SK-N-SH (cell line): ENCODE results near the gene JAKMIP1. TPM values are rescaled to one million over a fixed set of nuclear protein-coding genes. Genes with fewer than 3 reads are reported as not detected.

Source experiments
- CTCF ChIA-PET: fragments of 300-600, 350-600 bp; formaldehyde crosslinking; extraction: SDS; loops from one replicate; lab custom pipeline; 2021; lab: Yijun Ruan, JAX
- POLR2A ChIA-PET: fragments of 350-600 bp; sonication (Branson Sonifier 250); formaldehyde crosslinking; extraction: SDS; loops from one replicate; lab custom pipeline; 2020; ENCODE audit warnings: antibody characterized with exemption, inconsistent platforms; lab: Yijun Ruan, JAX
- DNase-seq: peaks from one replicate; pipeline ENCODE4 v3.0.0; 2012
- H2AFZ ChIP-seq: fragments of 200-600 bp; sonication (generic); 2 replicates; pipeline ENCODE4 v1.8.1; 2016; ENCODE audit warnings: antibody characterized with exemption, mild to moderate bottlenecking, low read depth
- H3F3A ChIP-seq: fragments of 200-600 bp; sonication (generic); replicated peaks from 2 replicates; pipeline ENCODE3; 2016; ENCODE audit warnings: antibody characterized with exemption, mild to moderate bottlenecking; ENCODE audit not compliant: insufficient read depth
- H3K27ac ChIP-seq, 2 experiments: fragments of 200-500 bp in 1 of 2; fragments of 200-600 bp in 1 of 2; sonication (Bioruptor generic) in 1 of 2; sonication (generic), shearing (Covaris generic) in 1 of 2; 2 replicates each; pipeline versions ENCODE4 v1.5.1 to v1.6.1; 2014 to 2016; ENCODE audit warnings: low read depth in 2 of 2, inconsistent platforms in 1 of 2, low read length in 1 of 2, mild to moderate bottlenecking in 1 of 2, mixed read lengths in 1 of 2
- H3K27me3 ChIP-seq: fragments of 200-600 bp; sonication (generic), shearing (Covaris generic); 2 replicates; pipeline ENCODE4 v1.6.1; 2016; ENCODE audit warnings: mixed run types; ENCODE audit not compliant: insufficient read depth
- H3K36me3 ChIP-seq, 2 experiments: fragments of 200-500 bp in 1 of 2; fragments of 200-600 bp in 1 of 2; sonication (Bioruptor generic) in 1 of 2; sonication (generic) in 1 of 2; replicated peaks in 1 of 2; 2 replicates each; pipeline versions ENCODE3 to v1.5.1; 2014 to 2016; ENCODE audit warnings: low read length in 1 of 2, mild to moderate bottlenecking in 1 of 2; ENCODE audit not compliant: insufficient read depth in 2 of 2, control insufficient read depth in 1 of 2
- H3K4me1 ChIP-seq, 2 experiments: fragments of 200-500 bp in 1 of 2; fragments of 200-600 bp in 1 of 2; sonication (Bioruptor generic) in 1 of 2; sonication (generic), shearing (Covaris generic) in 1 of 2; 2 replicates each; pipeline versions ENCODE4 v1.5.1 to v1.6.1; 2014 to 2016; ENCODE audit warnings: low read depth in 1 of 2, low read length in 1 of 2, mixed run types in 1 of 2; ENCODE audit not compliant: insufficient read depth in 2 of 2, control insufficient read depth in 1 of 2
- H3K4me2 ChIP-seq: fragments of 200-600 bp; sonication (generic), shearing (Covaris generic); 2 replicates; pipeline ENCODE4 v1.6.1; 2017; ENCODE audit warnings: mixed run types
- H3K4me3 ChIP-seq, 2 experiments: fragments of 200-500 bp in 1 of 2; fragments of 200-600 bp in 1 of 2; sonication (Bioruptor generic) in 1 of 2; sonication (generic), shearing (Covaris generic) in 1 of 2; 2 replicates each; pipeline versions ENCODE4 v1.5.1 to v1.8.1; 2014 to 2016; ENCODE audit warnings: low read depth in 2 of 2, inconsistent platforms in 1 of 2, low read length in 1 of 2, mild to moderate bottlenecking in 1 of 2, mixed read lengths in 1 of 2, moderate library complexity in 1 of 2
- H3K79me2 ChIP-seq: fragments of 200-600 bp; sonication (generic); 2 replicates; pipeline ENCODE4 v1.8.1; 2017; ENCODE audit warnings: mild to moderate bottlenecking; ENCODE audit not compliant: insufficient read depth
- H3K9ac ChIP-seq: fragments of 200-600 bp; sonication (generic); 2 replicates; pipeline ENCODE4 v1.6.1; 2017; ENCODE audit warnings: mixed run types
- H3K9me2 ChIP-seq: fragments of 200-600 bp; sonication (generic); 2 replicates; pipeline ENCODE4 v1.6.1; 2017; ENCODE audit warnings: mixed run types
- H3K9me3 ChIP-seq: fragments of 200-600 bp; sonication (generic); 2 replicates; pipeline ENCODE4 v1.6.1; 2017; ENCODE audit warnings: mixed run types, mild to moderate bottlenecking, moderate library complexity
- H4K20me1 ChIP-seq: fragments of 200-600 bp; sonication (generic); 2 replicates; pipeline ENCODE4 v1.6.1; 2017; ENCODE audit warnings: mild to moderate bottlenecking, mixed run types; ENCODE audit not compliant: insufficient read depth
- ELF1 ChIP-seq: IDR thresholded peaks from 2 replicates; pipeline ENCODE4 v1.4.0; 2012
- EP300 ChIP-seq, 2 experiments: IDR thresholded peaks; 2 replicates each; pipeline versions ENCODE4 v1.4.0 to v1.6.1; 2012; ENCODE audit warnings: borderline replicate concordance in 1 of 2, low read depth in 1 of 2, low read length in 1 of 2
- FOSL2 ChIP-seq: IDR thresholded peaks from 2 replicates; pipeline ENCODE4 v1.4.0; 2012; ENCODE audit warnings: low read depth, mild to moderate bottlenecking, moderate library complexity, borderline replicate concordance
- FOXJ3 ChIP-seq: sonication (generic); formaldehyde crosslinking; IDR thresholded peaks from 2 replicates; pipeline ENCODE4 v1.5.1; 2020; ENCODE audit warnings: mild to moderate bottlenecking, missing genetic modification reagents
- FOXM1 ChIP-seq: IDR thresholded peaks from 2 replicates; pipeline ENCODE4 v1.4.0; 2012; ENCODE audit warnings: low read depth, mild to moderate bottlenecking
- GATA2 ChIP-seq: sonication (generic); formaldehyde crosslinking; IDR thresholded peaks from 2 replicates; pipeline ENCODE4 v1.5.0; 2020; ENCODE audit warnings: mild to moderate bottlenecking, missing genetic modification reagents
- JUND ChIP-seq: IDR thresholded peaks from 2 replicates; pipeline ENCODE4 v1.4.0; 2012
- MAX ChIP-seq: IDR thresholded peaks from 2 replicates; pipeline ENCODE4 v1.4.0; 2012; ENCODE audit warnings: low read depth
- RCOR1 ChIP-seq: fragments of 150-350 bp; IDR thresholded peaks from 2 replicates; pipeline ENCODE4 v1.6.1; 2017; ENCODE audit warnings: antibody characterized with exemption, low read length
- TCF12 ChIP-seq: IDR thresholded peaks from 2 replicates; pipeline ENCODE4 v1.4.0; 2012
- WGBS: methylation state at CpG from one replicate; pipeline ENCODE4 v1.1.6; 2017; ENCODE audit warnings: low lambda C conversion rate; 5-methylcytosine and 5-hydroxymethylcytosine counted together
- polyA plus RNA-seq, 3 experiments: library from polyadenylated mRNA; depleted of rRNA; stranded (reverse); fragments of >200 nt; gene quantifications; 2 replicates each; pipeline ENCODE4 v1.2.3, GENCODE V29; 2012
- TF ChIP-seq, protein P1 (sequence below): IDR thresholded peaks from 2 replicates; pipeline ENCODE4 v1.6.1; 2012; ENCODE audit warnings: mild to moderate bottlenecking, low read depth, low read length, moderate library complexity

The JAKMIP1 gene
- polyA plus RNA-seq, 1 of the 3 experiments (the other 2 are of a cell fraction), result 0.54 TPM

DNA sequence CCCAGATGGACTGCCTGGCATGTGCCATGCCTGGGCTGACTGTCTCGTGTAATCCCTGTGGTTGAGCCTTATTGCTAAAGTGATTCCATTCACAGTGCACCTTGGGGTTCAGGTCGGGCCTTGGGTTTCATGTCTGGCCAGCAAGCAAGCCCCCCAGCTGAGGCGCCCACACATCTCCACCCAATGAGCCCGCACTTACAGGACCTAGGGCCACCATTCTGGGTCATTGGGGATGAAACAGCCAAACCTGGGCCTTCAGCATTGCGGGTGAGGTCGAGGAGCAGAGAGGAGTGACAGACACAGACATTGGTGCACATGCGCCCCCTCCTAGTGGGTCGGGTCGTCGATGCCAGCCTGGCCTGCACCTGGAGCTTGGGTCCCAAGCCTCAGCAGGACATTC is 48.0 kb upstream of the JAKMIP1 start:
- Histone ChIP-seq H3K36me3 (no peaks in the 10 kb centered on the region), H3F3A (no peaks in the 10 kb centered on the region), H3K9me3 (no peaks in the 10 kb centered on the region), H3K27ac (no peak overlapping the region), H3K4me1 (peaks cover 0 to 32% of the 10 kb centered on the region in 2 experiments; a peak in 2 of 4 replicates), H4K20me1 (no peaks in the 10 kb centered on the region), H3K79me2 (no peaks in the 10 kb centered on the region), H2AFZ (no peak overlapping the region), H3K4me2 (no peak overlapping the region), H3K4me3 (no peak overlapping the region), H3K27me3 (no peaks in the 10 kb centered on the region; the same call in 1 of the 2 replicates), H3K9me2 (no peaks in the 10 kb centered on the region), H3K9ac (no peak overlapping the region)
- TF ChIP-seq GATA2 (CRISPR knock-in tag) (no peak), EP300 (IDR thresholded peaks at IDR 0.05; ENCODE audit: borderline replicate concordance in 1 of 2, low read depth in 1 of 2, low read length in 1 of 2) (no peak), TCF12 (no peak), ELF1 (no peak), FOSL2 (no peak), FOXJ3 (CRISPR knock-in tag) (no peak), JUND (no peak), MAX (no peak)
- 50% methylated on average over 6 of the region's 10 CpGs for WGBS
- CTCF ChIA-PET, result interaction anchor here (0.9 to 37.6 kb wide), 9 partner anchors 9 to 300 kb away, joined by 3 to 1048 read pairs (median 6); partner anchors contain the start of gene WFS1
- DNase-seq, result no peak
- POLR2A ChIA-PET, result interaction anchor here (0.7 kb wide), 1 partner anchor 60 kb away, joined by 3 read pairs; no protein-coding TSS in a partner anchor

- no peak overlapping the region for H3K9ac ChIP-seq
- H3K36me3 ChIP-seq, result no peaks in the 10 kb centered on the region
- peak overlapping the region in 1 of 2 experiments; percentile 62; a peak in 2 of 4 replicates for H3K27ac ChIP-seq
- peak; percentile 78 for DNase-seq
- no peak overlapping the region for H3K4me2 ChIP-seq
- 38% methylated on average over 9 of the region's 9 CpGs for WGBS
- no peaks in the 10 kb centered on the region for H3F3A ChIP-seq
- POLR2A ChIA-PET, result interaction anchor here (0.7 kb wide), 1 partner anchor 47 kb away, joined by 3 read pairs; no protein-coding TSS in a partner anchor
- no peak overlapping the region for H2AFZ ChIP-seq
- no peak overlapping the region for H3K4me3 ChIP-seq
- TF ChIP-seq EP300 (IDR thresholded peaks at IDR 0.05; ENCODE audit: borderline replicate concordance in 1 of 2, low read depth in 1 of 2, low read length in 1 of 2) (peak in 1 of 2 experiments; percentile 61; a peak in 1 of 4 replicates), FOXM1 (no peak), FOSL2 (no peak), FOXJ3 (CRISPR knock-in tag) (0 out of 2 replicates have a peak, but pooled peaks have one; percentile 42), GATA2 (CRISPR knock-in tag) (peak; percentile 90), RCOR1 (peak; percentile 29; the same call in 1 of the 2 replicates)
- TF ChIP-seq, protein P1, sequence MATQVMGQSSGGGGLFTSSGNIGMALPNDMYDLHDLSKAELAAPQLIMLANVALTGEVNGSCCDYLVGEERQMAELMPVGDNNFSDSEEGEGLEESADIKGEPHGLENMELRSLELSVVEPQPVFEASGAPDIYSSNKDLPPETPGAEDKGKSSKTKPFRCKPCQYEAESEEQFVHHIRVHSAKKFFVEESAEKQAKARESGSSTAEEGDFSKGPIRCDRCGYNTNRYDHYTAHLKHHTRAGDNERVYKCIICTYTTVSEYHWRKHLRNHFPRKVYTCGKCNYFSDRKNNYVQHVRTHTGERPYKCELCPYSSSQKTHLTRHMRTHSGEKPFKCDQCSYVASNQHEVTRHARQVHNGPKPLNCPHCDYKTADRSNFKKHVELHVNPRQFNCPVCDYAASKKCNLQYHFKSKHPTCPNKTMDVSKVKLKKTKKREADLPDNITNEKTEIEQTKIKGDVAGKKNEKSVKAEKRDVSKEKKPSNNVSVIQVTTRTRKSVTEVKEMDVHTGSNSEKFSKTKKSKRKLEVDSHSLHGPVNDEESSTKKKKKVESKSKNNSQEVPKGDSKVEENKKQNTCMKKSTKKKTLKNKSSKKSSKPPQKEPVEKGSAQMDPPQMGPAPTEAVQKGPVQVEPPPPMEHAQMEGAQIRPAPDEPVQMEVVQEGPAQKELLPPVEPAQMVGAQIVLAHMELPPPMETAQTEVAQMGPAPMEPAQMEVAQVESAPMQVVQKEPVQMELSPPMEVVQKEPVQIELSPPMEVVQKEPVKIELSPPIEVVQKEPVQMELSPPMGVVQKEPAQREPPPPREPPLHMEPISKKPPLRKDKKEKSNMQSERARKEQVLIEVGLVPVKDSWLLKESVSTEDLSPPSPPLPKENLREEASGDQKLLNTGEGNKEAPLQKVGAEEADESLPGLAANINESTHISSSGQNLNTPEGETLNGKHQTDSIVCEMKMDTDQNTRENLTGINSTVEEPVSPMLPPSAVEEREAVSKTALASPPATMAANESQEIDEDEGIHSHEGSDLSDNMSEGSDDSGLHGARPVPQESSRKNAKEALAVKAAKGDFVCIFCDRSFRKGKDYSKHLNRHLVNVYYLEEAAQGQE, result no peak
- TF ChIP-seq, all 33 proteins: peak for 4
- peaks cover 0 to 32% of the 10 kb centered on the region in 2 experiments; a peak in 2 of 4 replicates for H3K4me1 ChIP-seq
- no peaks in the 10 kb centered on the region for H4K20me1 ChIP-seq
- H3K9me2 ChIP-seq, result no peaks in the 10 kb centered on the region
- H3K9me3 ChIP-seq, result no peaks in the 10 kb centered on the region
- no peaks in the 10 kb centered on the region for H3K79me2 ChIP-seq
- CTCF ChIA-PET, result interaction anchor here (0.6 to 37.6 kb wide), 9 partner anchors 17 to 1485 kb away, joined by 3 to 1048 read pairs (median 6); partner anchors contain the start of gene WFS1
- H3K27me3 ChIP-seq, result no peaks in the 10 kb centered on the region; the same call in 1 of the 2 replicates
These were observed 45.9 kb upstream of the JAKMIP1 start for GRCh38 chr4:6246170-6246634.
